Measurements from ENCODE around the gene ADNP.
A peak's percentile ranks its signal among the peaks of the same experiment; 100 is the strongest.
"Not testable (repeated sequence)": the region's sequence is repeated elsewhere in the genome, so short reads cannot be mapped to it uniquely, and the experiment has no call there.

Gene ADNP

GRCh38 chr20:50898475-50898874 lies 32.8 kb downstream of the ADNP start:
- DNase-seq, result no peak

GRCh38 chr20:50895111-50895830 lies 36.0 kb downstream of the ADNP start:
- DNase-seq, result no peak

- DNase-seq, result no peak
Measured at GRCh38 chr20:50893620-50894019, 37.6 kb downstream of the ADNP start.

GRCh38 chr20:50892394-50892793 lies 38.8 kb downstream of the ADNP start:
- no peak for DNase-seq

GRCh38 chr20:50891138-50891537 lies 40.1 kb downstream of the ADNP start:
- no peak for DNase-seq

GRCh38 chr20:50887576-50887975 lies 43.7 kb downstream of the ADNP start:
- DNase-seq, result no peak

- DNase-seq, result no peak
Measured at GRCh38 chr20:50886184-50886790, 45.0 kb downstream of the ADNP start.

- DNase-seq, result no peak
Measured at GRCh38 chr20:50885781-50886180, 45.5 kb downstream of the ADNP start.

- no peak for DNase-seq
Measured at GRCh38 chr20:50885068-50885467, 46.2 kb downstream of the ADNP start.

GRCh38 chr20:50883856-50884255 lies 47.4 kb downstream of the ADNP start:
- DNase-seq, result no peak

GRCh38 chr20:50881759-50882424 lies 49.3 kb downstream of the ADNP start:
- not testable (repeated sequence) for DNase-seq

- DNase-seq, result no peak
Measured at GRCh38 chr20:50879649-50880550, 51.3 kb downstream of the ADNP start.

- DNase-seq, result no peak
Measured at GRCh38 chr20:50877232-50877743, 53.9 kb downstream of the ADNP start.

- DNase-seq, result no peak
Measured at GRCh38 chr20:50876816-50877215, 54.4 kb downstream of the ADNP start.

- no peak for DNase-seq
Measured at GRCh38 chr20:50876063-50876685, 55.1 kb downstream of the ADNP start.

GRCh38 chr20:50874758-50875665 lies 56.2 kb downstream of the ADNP start:
- no peak for DNase-seq

- DNase-seq, result no peak
Measured at GRCh38 chr20:50874111-50874757, 57.0 kb downstream of the ADNP start.

- DNase-seq, result no peak
Measured at GRCh38 chr20:50873585-50873984, 57.7 kb downstream of the ADNP start.

GRCh38 chr20:50872560-50873425 lies 58.4 kb downstream of the ADNP start:
- DNase-seq, result peak in 1 of 2 donors; percentile 14

Measured in CD4-positive, alpha-beta T cell treated with Interleukin-4 for 1 hour (primary cell).